ENCODE measurements around the gene KCTD3.

KCTD3 gene

GRCh38 chr1:215607412-215607811 lies 40.3 kb downstream of the KCTD3 start:
- FAIRE-seq = peak; percentile 97

GRCh38 chr1:215608646-215609045 lies 41.5 kb downstream of the KCTD3 start:
- no peak for FAIRE-seq

GRCh38 chr1:215612391-215612790 lies 45.3 kb downstream of the KCTD3 start:
- FAIRE-seq = no peak

GRCh38 chr1:215617979-215618378 lies 50.9 kb downstream of the KCTD3 start:
- no peak for FAIRE-seq

- FAIRE-seq = no peak
Measured at GRCh38 chr1:215623162-215623561, 56.1 kb downstream of the KCTD3 start.

GRCh38 chr1:215625949-215626348 lies 58.8 kb downstream of the KCTD3 start:
- no peak for FAIRE-seq

- no peak for FAIRE-seq
Measured at GRCh38 chr1:215631040-215631439, 63.9 kb downstream of the KCTD3 start.

GRCh38 chr1:215631489-215631888 lies 64.4 kb downstream of the KCTD3 start:
- FAIRE-seq = no peak

GRCh38 chr1:215635827-215636226 lies 68.7 kb downstream of the KCTD3 start:
- no peak for FAIRE-seq

- FAIRE-seq = no peak
Measured at GRCh38 chr1:215636258-215636965, 69.3 kb downstream of the KCTD3 start.

- FAIRE-seq = peak; percentile 30
Measured at GRCh38 chr1:215637041-215637573, 70.0 kb downstream of the KCTD3 start.

GRCh38 chr1:215640429-215641148 lies 73.5 kb downstream of the KCTD3 start:
- no peak for FAIRE-seq

- no peak for FAIRE-seq
Measured at GRCh38 chr1:215643592-215644321, 76.7 kb downstream of the KCTD3 start.

- FAIRE-seq = no peak
Measured at GRCh38 chr1:215645182-215645581, 78.1 kb downstream of the KCTD3 start.

GRCh38 chr1:215645861-215646260 lies 78.8 kb downstream of the KCTD3 start:
- FAIRE-seq = peak; percentile 66

GRCh38 chr1:215647738-215648137 lies 80.6 kb downstream of the KCTD3 start:
- peak; percentile 85 for FAIRE-seq

- FAIRE-seq = no peak
Measured at GRCh38 chr1:215648957-215649356, 81.9 kb downstream of the KCTD3 start.

- no peak for FAIRE-seq
Measured at GRCh38 chr1:215650446-215651149, 83.5 kb downstream of the KCTD3 start.

- FAIRE-seq = no peak
Measured at GRCh38 chr1:215651867-215652266, 84.8 kb downstream of the KCTD3 start.

- FAIRE-seq = no peak
Measured at GRCh38 chr1:215652371-215652770, 85.3 kb downstream of the KCTD3 start.

GRCh38 chr1:215657047-215657446 lies 89.9 kb downstream of the KCTD3 start:
- FAIRE-seq = no peak

- no peak for FAIRE-seq
Measured at GRCh38 chr1:215660259-215660658, 93.2 kb downstream of the KCTD3 start.

- FAIRE-seq = no peak
Measured at GRCh38 chr1:215661033-215661432, 93.9 kb downstream of the KCTD3 start.

Measured in islet of Langerhans (tissue), 1 donor.